Mesenchymal stem cell (in vitro differentiated cells and primary cell): ENCODE measurements around the gene CLEC18A.
"Not testable (repeated sequence)": the region's sequence is repeated elsewhere in the genome, so short reads cannot be mapped to it uniquely, and the experiment has no call there.

Source experiments
- DNase-seq: peaks from one replicate; pipeline ENCODE4 v3.0.0-alpha.2; 2013
- H2AFZ ChIP-seq: one replicate; pipeline ENCODE4 v1.6.1; 2013; ENCODE audit warnings: low read depth, mild to moderate bottlenecking, control low read depth, inconsistent platforms, low read length, moderate library complexity
- H2AK5ac ChIP-seq: 2 replicates; pipeline ENCODE4 v1.6.1; 2013; ENCODE audit warnings: low read length, moderate library complexity, mild to moderate bottlenecking, inconsistent platforms; ENCODE audit not compliant: severe bottlenecking
- H2BK120ac ChIP-seq: one replicate; pipeline ENCODE4 v1.6.1; 2013; ENCODE audit warnings: low read depth, mild to moderate bottlenecking, inconsistent platforms, low read length, moderate library complexity
- H2BK12ac ChIP-seq, 2 experiments: one replicate each; pipeline ENCODE4 v1.6.1; 2013; ENCODE audit warnings: inconsistent platforms in 2 of 2, low read length in 2 of 2, mild to moderate bottlenecking in 2 of 2, moderate library complexity in 2 of 2, control low read depth in 1 of 2
- H2BK15ac ChIP-seq: one replicate; pipeline ENCODE4 v1.6.1; 2013; ENCODE audit warnings: mild to moderate bottlenecking, low read depth, inconsistent platforms; ENCODE audit not compliant: poor library complexity, severe bottlenecking
- H2BK5ac ChIP-seq: 2 replicates; pipeline ENCODE4 v1.6.1; 2013; ENCODE audit warnings: low read depth, mild to moderate bottlenecking, low read length, control low read depth, inconsistent platforms; ENCODE audit not compliant: poor library complexity, severe bottlenecking
- H3K14ac ChIP-seq, 2 experiments: one replicate each; pipeline ENCODE4 v1.6.1; 2013; ENCODE audit warnings: inconsistent platforms in 2 of 2, low read length in 2 of 2, control low read depth in 1 of 2, mild to moderate bottlenecking in 1 of 2, moderate library complexity in 1 of 2
- H3K18ac ChIP-seq, 2 experiments: one replicate each; pipeline ENCODE4 v1.6.1; 2013; ENCODE audit warnings: inconsistent platforms in 2 of 2, low read length in 2 of 2, control low read depth in 1 of 2, low read depth in 1 of 2, mild to moderate bottlenecking in 1 of 2
- H3K23ac ChIP-seq, 2 experiments: one replicate each; pipeline ENCODE4 v1.6.1; 2013; ENCODE audit warnings: inconsistent platforms in 2 of 2, low read length in 2 of 2, mild to moderate bottlenecking in 2 of 2, moderate library complexity in 2 of 2, control low read depth in 1 of 2
- H3K27ac ChIP-seq: 2 replicates; pipeline ENCODE4 v1.5.1; 2013; ENCODE audit warnings: mild to moderate bottlenecking, moderate library complexity, low read length, control low read depth, inconsistent platforms; ENCODE audit not compliant: poor library complexity, severe bottlenecking
- H3K27me3 ChIP-seq, 2 experiments: 2 replicates each; pipeline versions ENCODE4 v1.6.1 to v1.7.0; 2013; ENCODE audit warnings: low read length in 2 of 2, mild to moderate bottlenecking in 2 of 2, moderate library complexity in 2 of 2, control low read depth in 1 of 2, inconsistent platforms in 1 of 2; ENCODE audit not compliant: control insufficient read depth in 1 of 2, insufficient read depth in 1 of 2
- H3K36me3 ChIP-seq, 2 experiments: 2 replicates each; pipeline versions ENCODE4 v1.6.1 to v1.7.0; 2013; ENCODE audit warnings: low read length in 2 of 2, control low read depth in 1 of 2, inconsistent platforms in 1 of 2, low read depth in 1 of 2, mild to moderate bottlenecking in 1 of 2; ENCODE audit not compliant: insufficient read depth in 2 of 2, control insufficient read depth in 1 of 2
- H3K4ac ChIP-seq, 2 experiments: one replicate each; pipeline ENCODE4 v1.6.1; 2013; ENCODE audit warnings: inconsistent platforms in 2 of 2, low read length in 2 of 2, mild to moderate bottlenecking in 2 of 2, moderate library complexity in 2 of 2, control low read depth in 1 of 2, low read depth in 1 of 2
- H3K4me1 ChIP-seq: 2 replicates; pipeline ENCODE4 v1.6.1; 2013; ENCODE audit warnings: low read depth, low read length, control low read depth; ENCODE audit not compliant: control insufficient read depth, insufficient read depth
- H3K4me2 ChIP-seq: 2 replicates; pipeline ENCODE4 v1.6.1; 2013; ENCODE audit warnings: low read length, mild to moderate bottlenecking, inconsistent platforms; ENCODE audit not compliant: poor library complexity, severe bottlenecking
- H3K4me3 ChIP-seq, 2 experiments: 2 replicates each; pipeline versions ENCODE4 v1.5.1 to v1.7.0; 2013; ENCODE audit warnings: low read length in 2 of 2, mild to moderate bottlenecking in 2 of 2, control low read depth in 1 of 2, low read depth in 1 of 2; ENCODE audit not compliant: insufficient read depth in 1 of 2
- H3K79me1 ChIP-seq: replicated peaks from 2 replicates; pipeline ENCODE4 v1.6.1; 2013; ENCODE audit warnings: mild to moderate bottlenecking, control low read depth, low read length, inconsistent platforms; ENCODE audit not compliant: poor library complexity, severe bottlenecking
- H3K9ac ChIP-seq: 2 replicates; pipeline ENCODE4 v1.7.0; 2013; ENCODE audit warnings: mild to moderate bottlenecking, low read length, moderate library complexity
- H3K9me3 ChIP-seq: 2 replicates; pipeline ENCODE4 v1.7.0; 2013; ENCODE audit warnings: mild to moderate bottlenecking, low read length; ENCODE audit not compliant: control insufficient read depth
- H4K8ac ChIP-seq: one replicate; pipeline ENCODE4 v1.6.1; 2013; ENCODE audit warnings: inconsistent platforms, mild to moderate bottlenecking, low read length, moderate library complexity
- H4K91ac ChIP-seq: one replicate; pipeline ENCODE4 v1.6.1; 2013; ENCODE audit warnings: mild to moderate bottlenecking, low read length, inconsistent platforms
- WGBS: methylation state at CpG from one replicate; pipeline ENCODE4 v1.1.7; 2013; ENCODE audit warnings: mixed read lengths; 5-methylcytosine and 5-hydroxymethylcytosine counted together

CLEC18A gene

DNA sequence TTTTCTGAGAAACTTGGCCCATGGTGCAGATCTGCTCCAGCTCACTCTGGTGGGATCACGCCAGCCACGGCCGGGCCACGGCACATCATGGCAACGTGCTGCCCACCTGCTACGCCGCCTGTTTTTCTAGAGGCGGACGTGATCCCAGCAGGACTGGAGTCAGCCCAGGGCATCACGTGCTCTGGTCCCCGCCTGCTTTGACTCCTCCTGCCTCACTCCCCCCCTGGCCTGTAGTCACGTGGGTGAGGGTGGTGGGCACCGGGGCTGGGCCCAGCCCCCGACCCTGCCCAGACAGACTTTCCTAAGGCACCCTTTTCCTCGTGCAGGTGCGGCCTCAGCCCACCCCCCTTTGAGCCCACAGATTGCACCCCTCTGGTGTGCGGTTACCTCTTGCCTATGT, 723 bp upstream of the CLEC18A start:
- not testable (repeated sequence) for DNase-seq, H3K4me2 ChIP-seq, H2BK5ac ChIP-seq, H4K91ac ChIP-seq, H3K4me1 ChIP-seq, H3K9ac ChIP-seq, H3K36me3 ChIP-seq, H2AK5ac ChIP-seq, H2BK12ac ChIP-seq, H3K79me1 ChIP-seq, H3K27ac ChIP-seq, H3K14ac ChIP-seq, H3K27me3 ChIP-seq, H3K4ac ChIP-seq, H3K18ac ChIP-seq, H2BK120ac ChIP-seq, H3K23ac ChIP-seq, H2BK15ac ChIP-seq, H3K9me3 ChIP-seq, H3K4me3 ChIP-seq, H4K8ac ChIP-seq, H2AFZ ChIP-seq
- WGBS, result no CpG with 5 or more reads among the region's 17 CpGs

DNA sequence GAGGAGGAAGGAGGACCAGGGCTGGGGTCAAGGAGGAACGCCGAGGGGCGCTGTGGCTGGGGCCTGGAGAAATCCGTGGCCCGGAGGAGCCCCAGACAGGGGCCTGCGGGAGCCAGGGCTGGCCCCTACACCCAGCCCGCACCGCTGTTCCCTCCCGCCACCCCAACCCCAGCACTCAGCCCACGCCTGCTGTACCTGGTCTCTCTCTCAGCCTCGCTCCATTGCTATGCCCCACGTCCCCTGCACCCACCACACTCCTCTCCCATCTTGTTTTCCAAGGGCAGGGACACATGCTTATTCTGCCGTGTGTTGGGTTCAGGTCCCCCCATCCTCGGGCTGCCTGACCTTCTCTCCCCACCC, 518 bp downstream of the CLEC18A start:
- H3K36me3 ChIP-seq, H2AFZ ChIP-seq, H2AK5ac ChIP-seq, H2BK120ac ChIP-seq, H3K18ac ChIP-seq, H3K27ac ChIP-seq, H4K8ac ChIP-seq, DNase-seq, H3K79me1 ChIP-seq, H2BK5ac ChIP-seq, H2BK12ac ChIP-seq, H3K4me2 ChIP-seq, H3K9ac ChIP-seq, H4K91ac ChIP-seq, H3K4me3 ChIP-seq, H3K27me3 ChIP-seq, H3K23ac ChIP-seq, H3K14ac ChIP-seq, H3K4me1 ChIP-seq, H2BK15ac ChIP-seq, H3K9me3 ChIP-seq, H3K4ac ChIP-seq: not testable (repeated sequence)
- no CpG with 5 or more reads among the region's 14 CpGs for WGBS

DNA sequence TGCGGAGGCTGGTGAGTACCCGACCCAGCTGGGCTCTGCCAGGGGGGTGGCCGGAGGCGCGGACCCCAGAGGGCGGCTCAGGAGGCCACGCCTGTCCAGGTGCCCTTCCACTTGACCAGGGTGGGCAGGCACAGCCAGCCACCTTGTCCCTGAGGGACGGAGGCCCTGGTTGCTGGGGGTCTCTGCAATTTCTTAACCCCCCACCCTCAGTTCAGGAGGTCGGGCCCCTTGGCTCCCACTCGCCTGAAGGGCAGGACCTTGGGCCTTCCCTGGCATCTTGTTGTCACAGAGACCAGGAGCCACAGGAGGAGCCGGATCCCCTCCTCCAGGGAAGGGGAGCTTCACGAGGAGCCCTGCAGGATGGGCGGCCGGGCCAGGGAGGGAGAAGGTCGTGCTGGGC, 982 bp downstream of the CLEC18A start:
- H3K79me1 ChIP-seq, H4K91ac ChIP-seq, H3K36me3 ChIP-seq, H3K27me3 ChIP-seq, H3K4me1 ChIP-seq, H2AK5ac ChIP-seq, H3K4ac ChIP-seq, H3K4me2 ChIP-seq, H3K18ac ChIP-seq, H3K27ac ChIP-seq, H2BK15ac ChIP-seq, H3K4me3 ChIP-seq, H2AFZ ChIP-seq, DNase-seq, H4K8ac ChIP-seq, H3K14ac ChIP-seq, H3K9ac ChIP-seq, H2BK5ac ChIP-seq, H2BK12ac ChIP-seq, H3K23ac ChIP-seq, H2BK120ac ChIP-seq, H3K9me3 ChIP-seq: not testable (repeated sequence)
- WGBS, result no CpG with 5 or more reads among the region's 15 CpGs

- H3K27ac ChIP-seq, H3K4ac ChIP-seq, H3K4me3 ChIP-seq, H3K4me1 ChIP-seq, H2AFZ ChIP-seq, H4K8ac ChIP-seq, H2BK5ac ChIP-seq, H3K27me3 ChIP-seq, H2BK15ac ChIP-seq, H2BK12ac ChIP-seq, H2BK120ac ChIP-seq, H3K23ac ChIP-seq, H4K91ac ChIP-seq, H3K14ac ChIP-seq, H3K18ac ChIP-seq, H3K79me1 ChIP-seq, H3K9me3 ChIP-seq, H3K4me2 ChIP-seq, H2AK5ac ChIP-seq, H3K36me3 ChIP-seq, DNase-seq, H3K9ac ChIP-seq: not testable (repeated sequence)
- 77% methylated on average over 5 of the region's 24 CpGs for WGBS
Observed at GRCh38 chr16:69952572-69953355, 1.6 kb downstream of the CLEC18A start.
